ENCODE data around the gene OR13C4.
"Not testable (repeated sequence)": the region's sequence is repeated elsewhere in the genome, so short reads cannot be mapped to it uniquely, and the experiment has no call there.

Gene OR13C4

GRCh38 chr9:104527109-104527508 lies at the start of gene OR13C4:
TSS of gene OR13C4 (minus strand) at chr9:104527209. CDS start at chr9:104527209, 0 bp downstream.
- no peak for DNase-seq

GRCh38 chr9:104575456-104575855 lies 48.4 kb upstream of the OR13C4 start:
- no peak for DNase-seq

- no peak for DNase-seq
These were observed 45.6 kb upstream of the OR13C4 start for GRCh38 chr9:104572612-104573011.

- DNase-seq: no peak
These were observed 41.9 kb upstream of the OR13C4 start, which contains the start of gene OR13C8 for GRCh38 chr9:104568868-104569267. TSS of gene OR13C8 (plus strand) at chr9:104569168. CDS start at chr9:104569168, 0 bp downstream.

- DNase-seq: no peak
These were observed 37.3 kb upstream of the OR13C4 start for GRCh38 chr9:104564358-104564757.

GRCh38 chr9:104556830-104557634 lies 30.0 kb upstream of the OR13C4 start:
- DNase-seq: no peak

- no peak for DNase-seq
These were observed 28.5 kb upstream of the OR13C4 start for GRCh38 chr9:104555521-104555920.

- DNase-seq: no peak
These were observed 26.3 kb upstream of the OR13C4 start for GRCh38 chr9:104553261-104553660.

GRCh38 chr9:104544644-104545043 lies 17.6 kb upstream of the OR13C4 start:
- no peak for DNase-seq

GRCh38 chr9:104539275-104539674 lies 12.3 kb upstream of the OR13C4 start:
- no peak for DNase-seq

- no peak for DNase-seq
These were observed 9.7 kb upstream of the OR13C4 start, which contains the start of gene OR13C3 for GRCh38 chr9:104536756-104537155. TSS of gene OR13C3 (minus strand) at chr9:104536856. CDS start at chr9:104536723, 133 bp downstream.

GRCh38 chr9:104520241-104520640 lies 6.8 kb downstream of the OR13C4 start:
- not testable (repeated sequence) for DNase-seq

GRCh38 chr9:104514901-104515300 lies 12.1 kb downstream of the OR13C4 start:
- DNase-seq: no peak

- DNase-seq: no peak
These were observed 20.4 kb downstream of the OR13C4 start for GRCh38 chr9:104506565-104506964.

GRCh38 chr9:104503963-104504362 lies 23.0 kb downstream of the OR13C4 start, which contains the start of gene OR13F1:
TSS of gene OR13F1 (plus strand) at chr9:104504263. CDS start at chr9:104504263, 0 bp downstream.
- no peak for DNase-seq

- DNase-seq: no peak
These were observed 23.6 kb downstream of the OR13C4 start for GRCh38 chr9:104503440-104503839.

GRCh38 chr9:104494808-104495207 lies 32.2 kb downstream of the OR13C4 start:
- no peak for DNase-seq

GRCh38 chr9:104485014-104485413 lies 42.0 kb downstream of the OR13C4 start:
- no peak for DNase-seq

GRCh38 chr9:104482921-104483570 lies 44.0 kb downstream of the OR13C4 start:
- no peak for DNase-seq

Data from activated CD4-positive, alpha-beta T cell treated with anti-CD3 and anti-CD28 coated beads, Interleukin-2, amount 50 U/mL, for 48 hours (primary cell).